ENCODE data around the gene PACS2.

The PACS2 gene

DNA sequence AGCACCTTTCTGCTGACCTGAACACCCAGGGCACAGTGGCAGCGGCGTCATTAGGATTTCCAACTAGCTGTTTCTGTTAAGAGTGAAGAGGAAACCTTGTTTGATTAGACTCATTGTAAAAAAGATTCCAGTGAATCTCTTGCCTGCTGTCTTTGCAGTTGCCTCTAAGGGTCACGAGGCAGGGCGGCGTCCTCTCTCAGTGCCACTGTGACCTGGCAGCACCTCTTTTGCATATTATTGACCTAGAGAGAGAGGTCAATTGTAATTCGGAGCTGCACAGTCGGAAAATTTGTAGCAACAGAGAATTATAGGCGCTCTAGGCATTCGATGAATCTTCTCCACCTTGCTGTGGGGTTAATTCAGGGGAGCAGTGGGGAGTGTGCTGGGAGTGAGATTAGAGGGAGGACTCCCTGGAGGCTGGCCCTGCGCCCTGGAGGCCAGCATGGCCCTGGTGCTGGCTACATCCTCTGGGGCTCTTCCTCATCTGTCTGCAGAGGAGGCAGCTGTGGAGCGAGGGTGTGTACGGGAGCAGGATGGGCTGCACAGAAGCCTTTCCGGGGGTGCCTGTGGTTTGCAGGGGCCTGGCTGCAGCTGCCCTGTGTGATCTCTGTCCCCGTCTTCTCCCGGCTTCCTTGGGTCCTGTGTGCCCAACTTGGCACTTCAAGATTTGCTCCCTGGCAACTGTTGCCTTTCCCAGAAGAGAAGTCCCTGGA lies 14.3 kb downstream of the PACS2 start:
- H3K4me3 ChIP-seq (ENCODE audit: low read length), result no peak overlapping the region
- TF ChIP-seq, protein P1, sequence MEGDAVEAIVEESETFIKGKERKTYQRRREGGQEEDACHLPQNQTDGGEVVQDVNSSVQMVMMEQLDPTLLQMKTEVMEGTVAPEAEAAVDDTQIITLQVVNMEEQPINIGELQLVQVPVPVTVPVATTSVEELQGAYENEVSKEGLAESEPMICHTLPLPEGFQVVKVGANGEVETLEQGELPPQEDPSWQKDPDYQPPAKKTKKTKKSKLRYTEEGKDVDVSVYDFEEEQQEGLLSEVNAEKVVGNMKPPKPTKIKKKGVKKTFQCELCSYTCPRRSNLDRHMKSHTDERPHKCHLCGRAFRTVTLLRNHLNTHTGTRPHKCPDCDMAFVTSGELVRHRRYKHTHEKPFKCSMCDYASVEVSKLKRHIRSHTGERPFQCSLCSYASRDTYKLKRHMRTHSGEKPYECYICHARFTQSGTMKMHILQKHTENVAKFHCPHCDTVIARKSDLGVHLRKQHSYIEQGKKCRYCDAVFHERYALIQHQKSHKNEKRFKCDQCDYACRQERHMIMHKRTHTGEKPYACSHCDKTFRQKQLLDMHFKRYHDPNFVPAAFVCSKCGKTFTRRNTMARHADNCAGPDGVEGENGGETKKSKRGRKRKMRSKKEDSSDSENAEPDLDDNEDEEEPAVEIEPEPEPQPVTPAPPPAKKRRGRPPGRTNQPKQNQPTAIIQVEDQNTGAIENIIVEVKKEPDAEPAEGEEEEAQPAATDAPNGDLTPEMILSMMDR (conservative IDR thresholded peaks at IDR 0.05; ENCODE audit: low read depth, low read length), result no peak
- DNase-seq (ENCODE audit: low read depth), result no peak

DNA sequence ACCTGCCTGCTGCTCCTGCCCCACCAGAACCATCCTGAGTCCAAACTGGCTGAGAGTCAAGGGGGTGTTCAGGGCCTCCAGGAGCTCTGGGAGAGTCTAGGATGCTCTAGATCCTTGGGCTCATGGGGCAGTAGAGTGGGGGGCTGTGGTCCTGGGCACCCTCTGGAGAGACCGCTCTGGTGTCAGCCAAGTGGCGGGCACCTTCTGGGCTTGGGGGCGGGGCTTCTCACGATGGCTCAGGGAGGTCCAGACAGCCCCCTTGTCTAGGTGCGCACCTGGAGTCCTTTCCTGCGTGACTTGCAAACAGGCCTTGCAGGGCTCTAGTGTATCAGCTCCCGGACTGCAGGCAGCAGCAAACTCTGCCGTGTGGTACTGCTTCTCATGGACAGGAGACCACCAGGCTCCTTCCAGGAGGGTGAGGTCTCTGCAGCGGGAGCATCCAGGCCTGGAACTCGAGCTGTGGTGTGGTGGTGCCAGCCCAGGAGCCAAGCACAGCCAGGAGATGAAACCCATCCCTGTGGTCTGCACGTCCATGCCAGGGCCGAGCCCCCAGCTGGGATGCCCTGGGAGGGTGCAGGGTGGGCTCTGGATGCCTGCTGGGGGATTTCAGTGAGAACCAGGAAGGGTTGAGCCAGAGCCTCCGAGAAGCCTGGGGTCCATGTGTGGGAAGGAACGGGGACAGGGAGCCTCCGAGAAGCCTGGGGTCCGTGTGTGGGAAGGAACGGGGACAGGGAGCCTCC lies 15.0 kb downstream of the PACS2 start:
- TF ChIP-seq, protein P1 (conservative IDR thresholded peaks at IDR 0.05; ENCODE audit: low read depth, low read length), result no peak
- no peak overlapping the region for H3K4me3 ChIP-seq (ENCODE audit: low read length)
- DNase-seq (ENCODE audit: low read depth), result no peak

DNA sequence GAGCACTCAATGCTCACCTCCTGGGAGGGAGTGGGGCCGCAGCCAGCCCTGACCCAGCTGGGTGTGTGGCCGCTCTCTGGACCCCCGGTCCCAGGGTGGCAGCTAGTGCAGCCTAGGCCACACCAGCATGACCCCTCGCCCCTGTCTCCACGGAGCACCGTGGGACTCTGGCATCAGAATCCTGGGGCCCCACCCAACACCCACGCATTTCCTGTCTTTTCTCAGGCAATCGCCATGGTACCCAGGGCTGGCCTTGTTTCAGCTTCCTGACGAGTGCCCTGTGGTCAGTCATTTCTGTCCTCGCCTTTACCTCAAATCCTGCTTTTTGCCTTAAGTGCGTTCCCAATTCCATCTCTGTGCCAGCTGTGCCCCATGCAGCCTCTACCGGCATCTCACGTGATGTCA lies 15.9 kb downstream of the PACS2 start:
- TF ChIP-seq, protein P1 (conservative IDR thresholded peaks at IDR 0.05; ENCODE audit: low read depth, low read length), result no peak
- no peak for DNase-seq (ENCODE audit: low read depth)
- H3K4me3 ChIP-seq (ENCODE audit: low read length), result no peak overlapping the region

DNA sequence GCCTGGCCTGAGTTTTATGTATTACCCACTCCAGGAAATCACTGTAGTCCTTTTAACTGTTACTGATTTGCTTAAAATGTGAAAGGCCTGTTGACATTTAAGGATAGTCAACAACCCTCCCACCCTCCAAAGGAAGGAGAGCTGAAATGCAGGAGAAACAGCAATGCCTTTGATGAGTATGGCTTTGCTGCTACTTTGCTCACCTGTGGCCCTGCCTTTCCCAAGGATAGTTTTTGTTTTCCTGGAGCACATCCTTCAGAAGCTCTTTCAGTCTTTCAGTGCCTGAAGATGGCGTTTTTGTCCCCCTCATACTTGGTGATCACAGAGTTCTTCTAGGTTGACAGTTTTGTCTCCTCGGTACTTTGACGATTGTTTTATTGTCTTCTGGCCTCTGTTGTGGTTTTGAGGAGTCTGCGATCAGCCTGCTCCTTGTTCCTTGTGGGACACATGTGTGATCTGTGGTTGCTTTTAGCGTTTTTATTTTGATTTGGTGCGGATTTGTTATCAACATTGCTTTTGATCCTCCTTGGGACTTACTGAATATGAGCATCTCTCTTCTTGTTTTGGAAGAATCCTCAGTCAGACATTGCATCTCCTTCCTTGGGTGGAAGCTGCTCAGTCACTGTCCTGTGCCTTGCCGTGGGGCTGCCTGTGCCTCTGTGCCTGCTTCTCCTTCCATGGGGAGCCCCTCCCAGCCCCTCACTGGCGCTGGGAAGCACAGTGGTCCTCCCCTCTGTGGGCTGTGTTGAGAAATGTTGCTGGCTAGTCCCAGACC lies 17.2 kb downstream of the PACS2 start:
- no peak overlapping the region for H3K4me3 ChIP-seq (ENCODE audit: low read length)
- no peak for DNase-seq (ENCODE audit: low read depth)
- TF ChIP-seq, protein P1 (conservative IDR thresholded peaks at IDR 0.05; ENCODE audit: low read depth, low read length), result no peak

DNA sequence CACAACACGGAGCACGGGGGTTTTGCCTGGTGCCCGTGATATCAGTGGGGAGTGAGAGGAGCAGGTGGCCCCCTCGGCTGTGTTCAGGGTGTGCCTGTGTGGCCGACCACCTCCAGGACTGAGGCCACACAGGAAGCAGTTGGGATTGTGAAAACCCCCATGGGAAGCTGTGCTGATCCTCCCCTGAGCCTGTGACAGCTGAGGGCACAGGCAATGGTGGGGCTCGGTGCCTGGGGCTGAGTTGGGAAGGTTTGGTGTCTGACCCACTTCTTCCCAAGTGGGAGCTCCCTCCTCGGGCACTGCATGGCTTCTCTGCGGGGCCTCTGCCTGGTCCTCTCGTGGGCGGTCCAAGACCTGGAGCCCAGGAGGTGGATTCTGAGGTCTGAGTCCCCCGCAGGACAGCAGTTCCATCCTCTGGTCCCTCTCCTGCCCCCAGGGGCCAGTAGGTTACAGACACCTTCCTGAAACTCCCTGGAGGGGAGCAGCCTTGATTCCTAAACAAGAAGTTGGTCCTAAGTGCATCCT lies 17.9 kb downstream of the PACS2 start:
- H3K4me3 ChIP-seq (ENCODE audit: low read length), result no peak overlapping the region
- DNase-seq (ENCODE audit: low read depth), result no peak
- TF ChIP-seq, protein P1 (conservative IDR thresholded peaks at IDR 0.05; ENCODE audit: low read depth, low read length), result no peak

DNA sequence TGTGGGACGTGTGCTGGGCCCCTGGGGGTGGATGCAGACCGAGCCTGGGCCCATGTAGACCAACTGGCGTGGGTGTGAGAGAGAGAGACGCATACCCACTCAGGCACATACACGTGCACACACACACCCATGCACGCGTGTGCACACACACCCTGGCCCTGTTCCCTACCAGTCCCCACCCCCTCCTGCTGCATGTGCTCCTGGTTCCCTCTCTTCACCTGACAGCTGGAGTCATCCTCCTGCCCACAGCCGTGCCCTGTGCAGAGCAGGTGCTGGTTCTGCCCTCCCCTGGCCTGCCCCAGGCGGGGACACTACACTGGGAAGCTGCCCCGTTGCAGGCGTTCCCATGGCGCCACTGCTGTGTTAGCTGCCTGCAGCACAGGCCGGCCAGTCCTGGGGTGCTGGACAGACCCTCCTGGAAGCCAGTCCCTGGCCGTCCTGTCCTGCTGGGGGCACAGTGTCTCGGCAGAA lies 18.5 kb downstream of the PACS2 start:
- DNase-seq (ENCODE audit: low read depth), result no peak
- H3K4me3 ChIP-seq (ENCODE audit: low read length), result no peak overlapping the region
- TF ChIP-seq, protein P1 (conservative IDR thresholded peaks at IDR 0.05; ENCODE audit: low read depth, low read length), result no peak

Data from retinal pigment epithelial cell (primary cell).